GM19467 (cell line): ENCODE data around the gene TNFSF9.

Experiments
- ATAC-seq: cut with Tn5 transposase; IDR thresholded peaks from one replicate; pipeline ENCODE4 v1.9.1; 2021; ENCODE audit warnings: mild to moderate bottlenecking, moderate library complexity; ENCODE audit not compliant: unreplicated experiment

TNFSF9 gene

GRCh38 chr19:6530386-6531162 is at the start of gene TNFSF9:
Gene TNFSF9 (plus strand): TSS chr19:6531026. CDS start chr19:6531037, 11 bp downstream.
- ATAC-seq = peak; percentile 30

- ATAC-seq = no peak
Observed at GRCh38 chr19:6481541-6482342, 49.1 kb upstream of the TNFSF9 start, which contains the start of gene DENND1C. Gene DENND1C (minus strand): TSS chr19:6481787. CDS start chr19:6481695, 92 bp downstream.

GRCh38 chr19:6482343-6482686 is 48.5 kb upstream of the TNFSF9 start:
- ATAC-seq = no peak

GRCh38 chr19:6483235-6483634 is 47.6 kb upstream of the TNFSF9 start:
- ATAC-seq = no peak

- no peak for ATAC-seq
Observed at GRCh38 chr19:6484230-6484629, 46.6 kb upstream of the TNFSF9 start.

GRCh38 chr19:6484831-6485230 is 46.0 kb upstream of the TNFSF9 start:
- ATAC-seq = no peak

- ATAC-seq = no peak
Observed at GRCh38 chr19:6489278-6490061, 41.4 kb upstream of the TNFSF9 start.

- ATAC-seq = no peak
Observed at GRCh38 chr19:6490134-6490533, 40.7 kb upstream of the TNFSF9 start.

- ATAC-seq = no peak
Observed at GRCh38 chr19:6491802-6492592, 38.8 kb upstream of the TNFSF9 start.

GRCh38 chr19:6494438-6495036 is 36.3 kb upstream of the TNFSF9 start:
- no peak for ATAC-seq

- ATAC-seq = no peak
Observed at GRCh38 chr19:6495947-6496346, 34.9 kb upstream of the TNFSF9 start.

- no peak for ATAC-seq
Observed at GRCh38 chr19:6498294-6499036, 32.4 kb upstream of the TNFSF9 start.

- no peak for ATAC-seq
Observed at GRCh38 chr19:6499052-6499790, 31.6 kb upstream of the TNFSF9 start.

- no peak for ATAC-seq
Observed at GRCh38 chr19:6500837-6501739, 29.7 kb upstream of the TNFSF9 start.

GRCh38 chr19:6501740-6502648 is 28.8 kb upstream of the TNFSF9 start, which contains the start of gene TUBB4A:
Gene TUBB4A (minus strand): TSS chr19:6502309. CDS start chr19:6502212, 97 bp downstream.
- ATAC-seq = no peak

- no peak for ATAC-seq
Observed at GRCh38 chr19:6503407-6504201, 27.2 kb upstream of the TNFSF9 start.
